ENCODE results near the gene ST6GALNAC4.

- TF ChIP-seq RBAK (tag by site-specific recombination; IDR thresholded peaks at IDR 0.05), result no peak
- no peak for TF ChIP-seq ZNF266 (tag by site-specific recombination; IDR thresholded peaks at IDR 0.05; ENCODE audit: low read depth)
- TF ChIP-seq, protein P1, sequence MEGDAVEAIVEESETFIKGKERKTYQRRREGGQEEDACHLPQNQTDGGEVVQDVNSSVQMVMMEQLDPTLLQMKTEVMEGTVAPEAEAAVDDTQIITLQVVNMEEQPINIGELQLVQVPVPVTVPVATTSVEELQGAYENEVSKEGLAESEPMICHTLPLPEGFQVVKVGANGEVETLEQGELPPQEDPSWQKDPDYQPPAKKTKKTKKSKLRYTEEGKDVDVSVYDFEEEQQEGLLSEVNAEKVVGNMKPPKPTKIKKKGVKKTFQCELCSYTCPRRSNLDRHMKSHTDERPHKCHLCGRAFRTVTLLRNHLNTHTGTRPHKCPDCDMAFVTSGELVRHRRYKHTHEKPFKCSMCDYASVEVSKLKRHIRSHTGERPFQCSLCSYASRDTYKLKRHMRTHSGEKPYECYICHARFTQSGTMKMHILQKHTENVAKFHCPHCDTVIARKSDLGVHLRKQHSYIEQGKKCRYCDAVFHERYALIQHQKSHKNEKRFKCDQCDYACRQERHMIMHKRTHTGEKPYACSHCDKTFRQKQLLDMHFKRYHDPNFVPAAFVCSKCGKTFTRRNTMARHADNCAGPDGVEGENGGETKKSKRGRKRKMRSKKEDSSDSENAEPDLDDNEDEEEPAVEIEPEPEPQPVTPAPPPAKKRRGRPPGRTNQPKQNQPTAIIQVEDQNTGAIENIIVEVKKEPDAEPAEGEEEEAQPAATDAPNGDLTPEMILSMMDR (tag by site-specific recombination; IDR thresholded peaks at IDR 0.05), result no peak
- TF ChIP-seq, protein P2, sequence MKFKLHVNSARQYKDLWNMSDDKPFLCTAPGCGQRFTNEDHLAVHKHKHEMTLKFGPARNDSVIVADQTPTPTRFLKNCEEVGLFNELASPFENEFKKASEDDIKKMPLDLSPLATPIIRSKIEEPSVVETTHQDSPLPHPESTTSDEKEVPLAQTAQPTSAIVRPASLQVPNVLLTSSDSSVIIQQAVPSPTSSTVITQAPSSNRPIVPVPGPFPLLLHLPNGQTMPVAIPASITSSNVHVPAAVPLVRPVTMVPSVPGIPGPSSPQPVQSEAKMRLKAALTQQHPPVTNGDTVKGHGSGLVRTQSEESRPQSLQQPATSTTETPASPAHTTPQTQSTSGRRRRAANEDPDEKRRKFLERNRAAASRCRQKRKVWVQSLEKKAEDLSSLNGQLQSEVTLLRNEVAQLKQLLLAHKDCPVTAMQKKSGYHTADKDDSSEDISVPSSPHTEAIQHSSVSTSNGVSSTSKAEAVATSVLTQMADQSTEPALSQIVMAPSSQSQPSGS (tag by site-specific recombination; IDR thresholded peaks at IDR 0.05; ENCODE audit: low read depth), result no peak
- TF ChIP-seq ZNF423 (tag by site-specific recombination; IDR thresholded peaks at IDR 0.05), result no peak
- no peak for TF ChIP-seq ZNF549 (tag by site-specific recombination; IDR thresholded peaks at IDR 0.05)
- no peak for TF ChIP-seq ZNF24 (tag by site-specific recombination; IDR thresholded peaks at IDR 0.05)
- TF ChIP-seq OSR2 (tag by site-specific recombination; IDR thresholded peaks at IDR 0.05), result no peak
- TF ChIP-seq, protein P3, sequence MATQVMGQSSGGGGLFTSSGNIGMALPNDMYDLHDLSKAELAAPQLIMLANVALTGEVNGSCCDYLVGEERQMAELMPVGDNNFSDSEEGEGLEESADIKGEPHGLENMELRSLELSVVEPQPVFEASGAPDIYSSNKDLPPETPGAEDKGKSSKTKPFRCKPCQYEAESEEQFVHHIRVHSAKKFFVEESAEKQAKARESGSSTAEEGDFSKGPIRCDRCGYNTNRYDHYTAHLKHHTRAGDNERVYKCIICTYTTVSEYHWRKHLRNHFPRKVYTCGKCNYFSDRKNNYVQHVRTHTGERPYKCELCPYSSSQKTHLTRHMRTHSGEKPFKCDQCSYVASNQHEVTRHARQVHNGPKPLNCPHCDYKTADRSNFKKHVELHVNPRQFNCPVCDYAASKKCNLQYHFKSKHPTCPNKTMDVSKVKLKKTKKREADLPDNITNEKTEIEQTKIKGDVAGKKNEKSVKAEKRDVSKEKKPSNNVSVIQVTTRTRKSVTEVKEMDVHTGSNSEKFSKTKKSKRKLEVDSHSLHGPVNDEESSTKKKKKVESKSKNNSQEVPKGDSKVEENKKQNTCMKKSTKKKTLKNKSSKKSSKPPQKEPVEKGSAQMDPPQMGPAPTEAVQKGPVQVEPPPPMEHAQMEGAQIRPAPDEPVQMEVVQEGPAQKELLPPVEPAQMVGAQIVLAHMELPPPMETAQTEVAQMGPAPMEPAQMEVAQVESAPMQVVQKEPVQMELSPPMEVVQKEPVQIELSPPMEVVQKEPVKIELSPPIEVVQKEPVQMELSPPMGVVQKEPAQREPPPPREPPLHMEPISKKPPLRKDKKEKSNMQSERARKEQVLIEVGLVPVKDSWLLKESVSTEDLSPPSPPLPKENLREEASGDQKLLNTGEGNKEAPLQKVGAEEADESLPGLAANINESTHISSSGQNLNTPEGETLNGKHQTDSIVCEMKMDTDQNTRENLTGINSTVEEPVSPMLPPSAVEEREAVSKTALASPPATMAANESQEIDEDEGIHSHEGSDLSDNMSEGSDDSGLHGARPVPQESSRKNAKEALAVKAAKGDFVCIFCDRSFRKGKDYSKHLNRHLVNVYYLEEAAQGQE (tag by site-specific recombination; IDR thresholded peaks at IDR 0.05), result no peak
- no peak for TF ChIP-seq ZNF558 (tag by site-specific recombination; IDR thresholded peaks at IDR 0.05)
- TF ChIP-seq MZF1 (tag by site-specific recombination; IDR thresholded peaks at IDR 0.05; ENCODE audit: borderline replicate concordance), result no peak
These were observed 45.4 kb upstream of the ST6GALNAC4 start for GRCh38 chr9:127962278-127962677.
